Keratinocyte (primary cell): ENCODE data around the gene ATP2B1. TPM values are rescaled to one million over a fixed set of nuclear protein-coding genes. Genes with fewer than 3 reads are reported as not detected.

ENCODE experiments used
- DNase-seq: peaks from one replicate; pipeline ENCODE4 v3.0.0-alpha.2; 2011; ENCODE audit warnings: low read depth, missing footprints, low spot score
- FAIRE-seq: peaks from 2 replicates; lab custom pipeline; 2011; peaks lifted over from hg19 to GRCh38; lab: Jason Lieb, UNC
- H2AFZ ChIP-seq: 2 replicates; pipeline ENCODE4 v1.6.0; 2012; ENCODE audit warnings: low read length, control low read depth, inconsistent platforms; ENCODE audit not compliant: control insufficient read depth
- H3K27ac ChIP-seq: 2 replicates; pipeline ENCODE4 v1.5.1; 2011; ENCODE audit warnings: low read length; ENCODE audit not compliant: control insufficient read depth, insufficient read depth
- H3K27me3 ChIP-seq: 3 replicates; pipeline ENCODE4 v1.6.0; 2011; ENCODE audit warnings: low read length; ENCODE audit not compliant: control insufficient read depth, insufficient read depth; ENCODE audit errors: extremely low read depth
- H3K36me3 ChIP-seq, 2 experiments: 2 replicates in 1 of 2; 3 replicates in 1 of 2; pipeline ENCODE4 v1.5.1; 2011; ENCODE audit warnings: low read length in 2 of 2, mild to moderate bottlenecking in 1 of 2; ENCODE audit not compliant: control insufficient read depth in 2 of 2, insufficient read depth in 2 of 2; ENCODE audit errors: extremely low read depth in 1 of 2
- H3K4me1 ChIP-seq: 3 replicates; pipeline ENCODE4 v1.5.1; 2011; ENCODE audit warnings: low read length; ENCODE audit not compliant: control insufficient read depth, insufficient read depth; ENCODE audit errors: extremely low read depth
- H3K4me2 ChIP-seq: 3 replicates; pipeline ENCODE4 v1.6.0; 2011; ENCODE audit warnings: low read depth, low read length; ENCODE audit not compliant: control insufficient read depth, insufficient read depth; ENCODE audit errors: extremely low read depth
- H3K4me3 ChIP-seq, 3 experiments: fragments of 200-600 bp in 1 of 3; sonication (generic) in 1 of 3; 2 replicates in 2 of 3; 3 replicates in 1 of 3; pipeline ENCODE4 v1.5.1; 2011 to 2016; ENCODE audit warnings: low read length in 3 of 3, mild to moderate bottlenecking in 3 of 3, control low read depth in 2 of 3, inconsistent platforms in 1 of 3, low read depth in 1 of 3, mixed read lengths in 1 of 3, mixed run types in 1 of 3, moderate library complexity in 1 of 3; ENCODE audit not compliant: control insufficient read depth in 2 of 3, insufficient read depth in 2 of 3; ENCODE audit errors: extremely low read depth in 1 of 3
- H3K79me2 ChIP-seq: 2 replicates; pipeline ENCODE4 v1.6.0; 2012; ENCODE audit warnings: low read length; ENCODE audit not compliant: control insufficient read depth, insufficient read depth
- H3K9ac ChIP-seq: 3 replicates; pipeline ENCODE4 v1.6.0; 2011; ENCODE audit warnings: low read length; ENCODE audit not compliant: control insufficient read depth, insufficient read depth; ENCODE audit errors: extremely low read depth
- H3K9me1 ChIP-seq: 3 replicates; pipeline ENCODE4 v1.6.0; 2011; ENCODE audit warnings: low read length; ENCODE audit not compliant: control insufficient read depth, insufficient read depth; ENCODE audit errors: extremely low read depth
- H3K9me3 ChIP-seq: 2 replicates; pipeline ENCODE4 v1.5.1; 2012; ENCODE audit warnings: low read depth, low read length; ENCODE audit not compliant: control insufficient read depth
- H4K20me1 ChIP-seq: 3 replicates; pipeline ENCODE4 v1.6.0; 2011; ENCODE audit warnings: low read length; ENCODE audit not compliant: control insufficient read depth, insufficient read depth; ENCODE audit errors: extremely low read depth
- EZH2 ChIP-seq: IDR thresholded peaks from one replicate; pipeline ENCODE4 v1.6.1; 2012; ENCODE audit warnings: inconsistent platforms, mild to moderate bottlenecking, low read length, moderate library complexity
- dilution Hi-C: fragments of 300-500 bp; cut with MboI; formaldehyde crosslinking; loops from one replicate; pipeline ENCODE4 v1.7.0; 2020; ENCODE audit warnings: low sequenced_read_pairs; ENCODE audit not compliant: extremely low pct_ligation_motif_present
- polyA plus RNA-seq, 5 experiments: library from polyadenylated mRNA; depleted of rRNA in 3 of 5; stranded (reverse) in 3 of 5; stranded (forward) in 1 of 5; unstranded in 1 of 5; fragments of >200 nt; gene quantifications; 1 replicate in 1 of 5; 2 replicates in 3 of 5; 3 replicates in 1 of 5; pipeline versions ENCODE4 v1.2.1 to v1.2.3, GENCODE V29; 2011 to 2012; ENCODE audit warnings: missing spikeins in 2 of 5, low read depth in 1 of 5, low replicate concordance in 1 of 5
- TF ChIP-seq, protein P1 (sequence below), 3 experiments: IDR thresholded peaks in 1 of 3; conservative IDR thresholded peaks in 1 of 3; optimal IDR thresholded peaks in 1 of 3; 2 replicates in 2 of 3; 3 replicates in 1 of 3; pipeline versions ENCODE3 to v1.5.1; 2011; ENCODE audit warnings: low read length in 3 of 3, mild to moderate bottlenecking in 3 of 3, moderate library complexity in 2 of 3, control low read depth in 1 of 3, inconsistent platforms in 1 of 3; ENCODE audit not compliant: insufficient read depth in 2 of 3; ENCODE audit errors: extremely low read depth in 1 of 3

ATP2B1 gene
- polyA plus RNA-seq, 1 donor (not counting 4 experiments of a cell fraction or from before 2014, with no cell fraction given): 24.6 TPM

GRCh38 chr12:89721291-89721987, 12.8 kb upstream of the ATP2B1 start:
- Histone ChIP-seq H3K27me3 (no peaks in the 10 kb centered on the region), H2AFZ (no peak overlapping the region), H3K36me3 (no peaks in the 10 kb centered on the region), H3K4me1 (no peaks in the 10 kb centered on the region), H3K4me3 (no peak overlapping the region), H3K9ac (no peak overlapping the region), H3K4me2 (no peak overlapping the region), H3K9me3 (no peaks in the 10 kb centered on the region), H3K27ac (no peak overlapping the region), H4K20me1 (no peaks in the 10 kb centered on the region), H3K9me1 (no peaks in the 10 kb centered on the region), H3K79me2 (no peaks in the 10 kb centered on the region)
- TF ChIP-seq, protein P1, sequence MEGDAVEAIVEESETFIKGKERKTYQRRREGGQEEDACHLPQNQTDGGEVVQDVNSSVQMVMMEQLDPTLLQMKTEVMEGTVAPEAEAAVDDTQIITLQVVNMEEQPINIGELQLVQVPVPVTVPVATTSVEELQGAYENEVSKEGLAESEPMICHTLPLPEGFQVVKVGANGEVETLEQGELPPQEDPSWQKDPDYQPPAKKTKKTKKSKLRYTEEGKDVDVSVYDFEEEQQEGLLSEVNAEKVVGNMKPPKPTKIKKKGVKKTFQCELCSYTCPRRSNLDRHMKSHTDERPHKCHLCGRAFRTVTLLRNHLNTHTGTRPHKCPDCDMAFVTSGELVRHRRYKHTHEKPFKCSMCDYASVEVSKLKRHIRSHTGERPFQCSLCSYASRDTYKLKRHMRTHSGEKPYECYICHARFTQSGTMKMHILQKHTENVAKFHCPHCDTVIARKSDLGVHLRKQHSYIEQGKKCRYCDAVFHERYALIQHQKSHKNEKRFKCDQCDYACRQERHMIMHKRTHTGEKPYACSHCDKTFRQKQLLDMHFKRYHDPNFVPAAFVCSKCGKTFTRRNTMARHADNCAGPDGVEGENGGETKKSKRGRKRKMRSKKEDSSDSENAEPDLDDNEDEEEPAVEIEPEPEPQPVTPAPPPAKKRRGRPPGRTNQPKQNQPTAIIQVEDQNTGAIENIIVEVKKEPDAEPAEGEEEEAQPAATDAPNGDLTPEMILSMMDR (optimal IDR thresholded peaks at IDR 0.05 in 1 of 3, IDR thresholded peaks at IDR 0.05 in 1 of 3, conservative IDR thresholded peaks at IDR 0.05 in 1 of 3; ENCODE audit: extremely low read depth in 1 of 3, insufficient read depth in 2 of 3, low read length in 3 of 3): no peak
- TF ChIP-seq EZH2: no peak
- dilution Hi-C loops: no loop called here
- no peak for FAIRE-seq
- no peak for DNase-seq

- DNase-seq (no peak), FAIRE-seq (no peak)
- Histone ChIP-seq H2AFZ (no peak overlapping the region), H3K27me3 (no peaks in the 10 kb centered on the region), H3K4me2 (no peak overlapping the region), H3K9me3 (peaks cover 2% of the 10 kb centered on the region), H3K9me1 (no peaks in the 10 kb centered on the region), H3K9ac (no peak overlapping the region), H3K36me3 (no peaks in the 10 kb centered on the region), H3K27ac (no peak overlapping the region), H3K4me1 (no peaks in the 10 kb centered on the region), H4K20me1 (no peaks in the 10 kb centered on the region), H3K4me3 (no peak overlapping the region), H3K79me2 (no peaks in the 10 kb centered on the region)
- TF ChIP-seq EZH2: no peak
- TF ChIP-seq, protein P1 (optimal IDR thresholded peaks at IDR 0.05 in 1 of 3, IDR thresholded peaks at IDR 0.05 in 1 of 3, conservative IDR thresholded peaks at IDR 0.05 in 1 of 3; ENCODE audit: extremely low read depth in 1 of 3, insufficient read depth in 2 of 3, low read length in 3 of 3): no peak
- dilution Hi-C loops: no loop called here
Observed at GRCh38 chr12:89717759-89718523, 9.3 kb upstream of the ATP2B1 start.
